K562 (cell line): ENCODE data around the gene NODAL. TPM values are rescaled to one million over a fixed set of nuclear protein-coding genes. Genes with fewer than 3 reads are reported as not detected.

Experiments used
- ATAC-seq: fragments of 200-7000 bp; cut with Tn5 transposase; 3 replicates; pipeline ENCODE4 v1.9.1; 2020; ENCODE audit warnings: moderate library complexity
- BruUV-seq: library from RNA; stranded (reverse); fragments of 400-500 nt; replicated peaks from 2 replicates; lab custom pipeline; 2021; lab: Mats Ljungman, UMichigan
- CTCF ChIA-PET: fragments of 300-600 bp; formaldehyde crosslinking; extraction: SDS; loops from one replicate; lab custom pipeline; 2021; ENCODE audit warnings: low intra/inter-chr PET ratio; lab: Yijun Ruan, JAX
- POLR2A ChIA-PET: fragments of 300-600, 350-650 bp; sonication (Branson Sonifier 250); formaldehyde crosslinking; extraction: SDS; loops from one replicate; lab custom pipeline; 2021; ENCODE audit warnings: antibody characterized with exemption, inconsistent platforms; lab: Yijun Ruan, JAX
- DNase-seq, 4 experiments: peaks; one replicate each; pipeline versions ENCODE4 v3.0.0 to v3.0.0-alpha.2; 2011 to 2018; ENCODE audit warnings: low spot score in 3 of 4, mixed read lengths in 3 of 4; ENCODE audit errors: extremely low read depth in 1 of 4
- FAIRE-seq: peaks from 2 replicates; lab custom pipeline; 2011; peaks lifted over from hg19 to GRCh38; lab: Jason Lieb, UNC
- H2AFZ ChIP-seq: 2 replicates; pipeline ENCODE4 v1.6.0; 2011; ENCODE audit warnings: low read depth, low read length, control low read depth, inconsistent platforms
- H3K27ac ChIP-seq: fragments of 200-600 bp; 3 replicates; pipeline ENCODE4 v1.8.0; 2011; ENCODE audit warnings: low read depth, mild to moderate bottlenecking, control low read depth, inconsistent platforms, low read length, moderate library complexity, mixed read lengths; ENCODE audit errors: extremely low read depth
- H3K27me3 ChIP-seq, 2 experiments: fragments of 300-600 bp in 1 of 2; 2 replicates in 1 of 2; 3 replicates in 1 of 2; pipeline versions ENCODE4 v1.6.0 to v1.8.0; 2011; ENCODE audit warnings: inconsistent platforms in 2 of 2, low read length in 2 of 2, mild to moderate bottlenecking in 1 of 2, mixed read lengths in 1 of 2, moderate library complexity in 1 of 2; ENCODE audit not compliant: control insufficient read depth in 2 of 2, insufficient read depth in 2 of 2
- H3K36me3 ChIP-seq: fragments of 300-600 bp; 3 replicates; pipeline ENCODE4 v1.8.0; 2011; ENCODE audit warnings: mild to moderate bottlenecking, low read length, inconsistent platforms; ENCODE audit not compliant: control insufficient read depth, insufficient read depth
- H3K4me1 ChIP-seq, 2 experiments: fragments of 200-600 bp in 1 of 2; replicated peaks in 1 of 2; 2 replicates in 1 of 2; 3 replicates in 1 of 2; pipeline versions ENCODE4 v1.5.1 to v1.8.0; 2011; ENCODE audit warnings: inconsistent platforms in 2 of 2, low read length in 2 of 2, mild to moderate bottlenecking in 1 of 2, mixed read lengths in 1 of 2, moderate library complexity in 1 of 2; ENCODE audit not compliant: control insufficient read depth in 2 of 2, insufficient read depth in 2 of 2
- H3K4me2 ChIP-seq: 2 replicates; pipeline ENCODE4 v1.6.1; 2011; ENCODE audit warnings: low read length, control low read depth, inconsistent platforms, mixed read lengths; ENCODE audit not compliant: insufficient read depth
- H3K4me3 ChIP-seq: fragments of 200-600 bp; sonication (generic), shearing (Covaris generic); 2 replicates; pipeline ENCODE4 v1.5.1; 2016; ENCODE audit warnings: control low read depth, inconsistent platforms
- H3K79me2 ChIP-seq: fragments of 200-600 bp; 3 replicates; pipeline ENCODE4 v1.8.0; 2011; ENCODE audit warnings: low read length, inconsistent platforms; ENCODE audit not compliant: control insufficient read depth, insufficient read depth
- H3K9ac ChIP-seq, 2 experiments: 2 replicates each; pipeline versions ENCODE4 v1.6.0 to v1.6.1; 2011; ENCODE audit warnings: low read depth in 2 of 2, low read length in 2 of 2, control low read depth in 1 of 2, inconsistent platforms in 1 of 2, mild to moderate bottlenecking in 1 of 2, mixed read lengths in 1 of 2; ENCODE audit not compliant: insufficient read depth in 1 of 2
- H3K9me1 ChIP-seq: one replicate; pipeline ENCODE4 v1.6.0; 2011; ENCODE audit warnings: inconsistent platforms, mild to moderate bottlenecking, low read length, moderate library complexity; ENCODE audit not compliant: control insufficient read depth, insufficient read depth
- H3K9me3 ChIP-seq: replicated peaks from 2 replicates; pipeline ENCODE4 v1.5.1; 2011; ENCODE audit warnings: low read depth, low read length, inconsistent platforms; ENCODE audit not compliant: control insufficient read depth, insufficient read depth
- H4K20me1 ChIP-seq: replicated peaks from 2 replicates; pipeline ENCODE4 v1.6.1; 2011; ENCODE audit warnings: low read length, inconsistent platforms, mixed read lengths; ENCODE audit not compliant: control insufficient read depth, insufficient read depth
- EZH2 ChIP-seq: IDR thresholded peaks from 2 replicates; pipeline ENCODE4 v1.6.1; 2012; ENCODE audit warnings: low read depth, mild to moderate bottlenecking, inconsistent platforms, low read length, borderline replicate concordance
- MYC ChIP-seq, 2 experiments: fragments of 250-450 bp in 1 of 2; sonication (Bioruptor Pico) in 1 of 2; IDR thresholded peaks; 2 replicates each; pipeline versions ENCODE4 v1.5.1 to v1.6.1; 2012 to 2021; ENCODE audit warnings: low read depth in 2 of 2, borderline replicate concordance in 1 of 2, improper control_type of control experiment in 1 of 2, low read length in 1 of 2, mild to moderate bottlenecking in 1 of 2, moderate library complexity in 1 of 2
- ZBTB1 ChIP-seq: sonication (generic); formaldehyde crosslinking; IDR thresholded peaks from 2 replicates; pipeline ENCODE4 v1.8.1; 2023; ENCODE audit warnings: missing genetic modification reagents, low read depth, mild to moderate bottlenecking, borderline replicate concordance
- ZSCAN29 ChIP-seq: fragments of 450-650 bp; IDR thresholded peaks from 2 replicates; pipeline ENCODE4 v1.6.1; 2017
- WGBS: fragments of 100-300 bp; shearing (Covaris generic); methylation state at CpG from one replicate; pipeline ENCODE4 v1.1.6; 2016; ENCODE audit warnings: low coverage, mixed read lengths; ENCODE audit not compliant: insufficient coverage; ENCODE audit errors: missing lambda C conversion rate; 5-methylcytosine and 5-hydroxymethylcytosine counted together
- in situ Hi-C: fragments of 300-500 bp; cut with MboI; formaldehyde crosslinking; loops from 4 replicates; pipeline ENCODE4 v1.15.0; 2018; ENCODE audit warnings: inconsistent platforms, mixed read lengths
- intact Hi-C: fragments of 100-400 bp; cut with micrococcal nuclease; formaldehyde crosslinking; loops from 2 replicates; pipeline ENCODE4 v1.14.2; 2022
- polyA plus RNA-seq, 8 experiments: library from polyadenylated mRNA; depleted of rRNA in 4 of 8; stranded (reverse) in 5 of 8; unstranded in 3 of 8; fragments of >200 nt; fragmentation: Nextera tagmentation in 2 of 8; fragmentation: Illumina TruSeq in 1 of 8; extraction: Ambion mirVana in 2 of 8; extraction: Trizol in 1 of 8; gene quantifications; 2 replicates each; pipeline versions ENCODE4 v1.2.1 to v1.2.3, GENCODE V29; 2011 to 2014; ENCODE audit warnings: inconsistent platforms in 1 of 8, missing spikeins in 1 of 8
- total RNA-seq, 7 experiments: library from RNA; depleted of rRNA in 6 of 7; stranded (reverse); fragments of >200 nt in 6 of 7; fragmentation: Illumina TruSeq in 2 of 7; extraction: Trizol in 2 of 7; gene quantifications; 2 replicates each; pipeline versions ENCODE4 v1.2.1 to v1.2.3, GENCODE V29; 2011 to 2021; ENCODE audit warnings: low replicate concordance in 1 of 7
- TF ChIP-seq, protein P1 (sequence below): fragments of 250-450 bp; sonication (Bioruptor Pico); IDR thresholded peaks from 2 replicates; pipeline ENCODE4 v1.4.0; 2020

Gene NODAL
- total and polyA plus RNA-seq, 9 of the 15 experiments (the other 6 are each of a cell fraction or from before 2014, with no cell fraction given), result not detected

DNA sequence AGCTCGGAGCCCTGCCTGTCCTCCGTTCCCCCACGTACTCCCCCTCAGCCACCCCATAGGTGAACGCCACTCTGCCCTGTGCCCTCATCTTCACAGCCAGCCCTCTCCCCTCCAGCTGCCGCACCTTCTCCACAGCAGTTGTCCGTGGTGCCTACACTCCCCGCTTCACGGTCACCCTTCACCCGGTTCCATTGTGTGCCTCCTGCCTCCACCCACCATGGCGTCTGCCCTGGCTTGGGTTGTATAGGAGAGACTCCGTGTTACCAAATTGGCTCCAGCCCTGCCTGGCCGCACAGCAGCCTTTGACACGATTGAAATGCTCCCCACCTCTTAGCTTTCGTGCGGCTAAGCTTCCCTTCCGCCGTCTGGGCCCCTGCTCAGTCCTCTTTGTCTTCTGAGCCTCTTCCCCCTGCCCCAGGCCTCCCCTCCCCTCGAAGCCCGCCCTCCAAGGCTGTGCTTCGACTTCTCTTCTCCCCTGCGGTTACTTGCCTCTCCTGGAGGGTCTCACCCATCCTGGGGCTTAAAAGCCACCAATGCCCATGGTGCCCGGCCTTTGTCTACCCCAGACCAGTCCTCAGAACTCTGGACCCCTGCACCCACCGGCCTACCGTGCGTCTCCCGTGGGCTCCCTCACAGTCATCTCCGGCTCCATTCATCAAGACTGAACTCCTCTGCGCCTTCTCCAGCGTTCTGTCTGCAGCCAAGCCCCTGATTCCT is 18.5 kb upstream of the NODAL start:
- Histone ChIP-seq H3K27me3 (peaks cover 48 to 75% of the 10 kb centered on the region in 2 experiments), H3K4me1 (peaks cover 5 to 15% of the 10 kb centered on the region in 2 experiments; a peak in 3 of 5 replicates), H2AFZ (no peak overlapping the region; the same call in 1 of the 2 replicates), H3K36me3 (no peaks in the 10 kb centered on the region), H3K4me2 (no peak overlapping the region), H3K9me1 (no peaks in the 10 kb centered on the region), H3K27ac (no peak overlapping the region), H3K79me2 (no peaks in the 10 kb centered on the region), H3K9me3 (no peaks in the 10 kb centered on the region), H4K20me1 (peaks cover 17% of the 10 kb centered on the region; the same call in 1 of the 2 replicates), H3K9ac (no peak overlapping the region), H3K4me3 (no peak overlapping the region)
- CTCF ChIA-PET, result interaction anchor here (2.9 kb wide), 1 partner anchor 420 kb away, joined by 21 read pairs; no protein-coding TSS in a partner anchor
- intact Hi-C loops, result loop anchor here (5.0 kb wide), 4 partner anchors 78 to 422 kb away; partner anchors contain the start of gene LRRC20
- no peak for DNase-seq
- FAIRE-seq, result no peak
- TF ChIP-seq EZH2 (0 out of 2 replicates have a peak, but pooled peaks have one; percentile 79), ZBTB1 (CRISPR knock-in tag) (0 out of 2 replicates have a peak, but pooled peaks have one; percentile 33), ZSCAN29 (no peak), MYC (IDR thresholded peaks at IDR 0.05; ENCODE audit: low read depth, low read length) (no peak), MYC (CRISPR knock-in tag; IDR thresholded peaks at IDR 0.05; ENCODE audit: borderline replicate concordance, low read depth) (no peak)
- TF ChIP-seq, protein P1, sequence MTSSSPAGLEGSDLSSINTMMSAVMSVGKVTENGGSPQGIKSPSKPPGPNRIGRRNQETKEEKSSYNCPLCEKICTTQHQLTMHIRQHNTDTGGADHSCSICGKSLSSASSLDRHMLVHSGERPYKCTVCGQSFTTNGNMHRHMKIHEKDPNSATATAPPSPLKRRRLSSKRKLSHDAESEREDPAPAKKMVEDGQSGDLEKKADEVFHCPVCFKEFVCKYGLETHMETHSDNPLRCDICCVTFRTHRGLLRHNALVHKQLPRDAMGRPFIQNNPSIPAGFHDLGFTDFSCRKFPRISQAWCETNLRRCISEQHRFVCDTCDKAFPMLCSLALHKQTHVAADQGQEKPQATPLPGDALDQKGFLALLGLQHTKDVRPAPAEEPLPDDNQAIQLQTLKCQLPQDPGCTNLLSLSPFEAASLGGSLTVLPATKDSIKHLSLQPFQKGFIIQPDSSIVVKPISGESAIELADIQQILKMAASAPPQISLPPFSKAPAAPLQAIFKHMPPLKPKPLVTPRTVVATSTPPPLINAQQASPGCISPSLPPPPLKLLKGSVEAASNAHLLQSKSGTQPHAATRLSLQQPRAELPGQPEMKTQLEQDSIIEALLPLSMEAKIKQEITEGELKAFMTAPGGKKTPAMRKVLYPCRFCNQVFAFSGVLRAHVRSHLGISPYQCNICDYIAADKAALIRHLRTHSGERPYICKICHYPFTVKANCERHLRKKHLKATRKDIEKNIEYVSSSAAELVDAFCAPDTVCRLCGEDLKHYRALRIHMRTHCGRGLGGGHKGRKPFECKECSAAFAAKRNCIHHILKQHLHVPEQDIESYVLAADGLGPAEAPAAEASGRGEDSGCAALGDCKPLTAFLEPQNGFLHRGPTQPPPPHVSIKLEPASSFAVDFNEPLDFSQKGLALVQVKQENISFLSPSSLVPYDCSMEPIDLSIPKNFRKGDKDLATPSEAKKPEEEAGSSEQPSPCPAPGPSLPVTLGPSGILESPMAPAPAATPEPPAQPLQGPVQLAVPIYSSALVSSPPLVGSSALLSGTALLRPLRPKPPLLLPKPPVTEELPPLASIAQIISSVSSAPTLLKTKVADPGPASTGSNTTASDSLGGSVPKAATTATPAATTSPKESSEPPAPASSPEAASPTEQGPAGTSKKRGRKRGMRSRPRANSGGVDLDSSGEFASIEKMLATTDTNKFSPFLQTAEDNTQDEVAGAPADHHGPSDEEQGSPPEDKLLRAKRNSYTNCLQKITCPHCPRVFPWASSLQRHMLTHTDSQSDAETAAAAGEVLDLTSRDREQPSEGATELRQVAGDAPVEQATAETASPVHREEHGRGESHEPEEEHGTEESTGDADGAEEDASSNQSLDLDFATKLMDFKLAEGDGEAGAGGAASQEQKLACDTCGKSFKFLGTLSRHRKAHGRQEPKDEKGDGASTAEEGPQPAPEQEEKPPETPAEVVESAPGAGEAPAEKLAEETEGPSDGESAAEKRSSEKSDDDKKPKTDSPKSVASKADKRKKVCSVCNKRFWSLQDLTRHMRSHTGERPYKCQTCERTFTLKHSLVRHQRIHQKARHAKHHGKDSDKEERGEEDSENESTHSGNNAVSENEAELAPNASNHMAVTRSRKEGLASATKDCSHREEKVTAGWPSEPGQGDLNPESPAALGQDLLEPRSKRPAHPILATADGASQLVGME, result no peak
- POLR2A ChIA-PET, result interaction anchor here (1.0 kb wide), 1 partner anchor 16 kb away, joined by 5 read pairs; no protein-coding TSS in a partner anchor
- ATAC-seq, result no peak
- in situ Hi-C loops, result loop anchor here (5.0 to 10.0 kb wide), 2 partner anchors 77 to 425 kb away; partner anchors contain the start of gene PCBD1
- 6% methylated on average over 21 of the region's 29 CpGs for WGBS
- BruUV-seq, result no TSS peak
